Activated CD4-positive, alpha-beta T cell treated with anti-CD3 and anti-CD28 coated beads for 36 hours (primary cell): Measurements from ENCODE around the gene SPR. TPM values are rescaled to one million over a fixed set of nuclear protein-coding genes. Genes with fewer than 3 reads are reported as not detected.

Experiments used
- ATAC-seq: fragments of 200-7000 bp; cut with Tn5 transposase; one replicate; pipeline ENCODE4 v1.10.0; 2021; ENCODE audit warnings: mild to moderate bottlenecking, moderate library complexity
- CTCF ChIA-PET: fragments of 350-600 bp; sonication (Branson Sonifier 250); formaldehyde crosslinking; loops from one replicate; lab custom pipeline; 2021; ENCODE audit warnings: antibody characterized with exemption; lab: Charles Lee
- POLR2A ChIA-PET: fragments of 350-600 bp; sonication (Branson Sonifier 250); formaldehyde crosslinking; loops from one replicate; lab custom pipeline; 2021; ENCODE audit warnings: antibody characterized with exemption, inconsistent platforms; lab: Charles Lee
- DNase-seq: peaks from one replicate; pipeline ENCODE4 v3.0.0-alpha.2; 2020
- H3K27ac Mint-ChIP-seq: one replicate; pipeline ENCODE4 v1.8.0; 2021; ENCODE audit warnings: mixed read lengths
- H3K27me3 Mint-ChIP-seq: one replicate; pipeline ENCODE4 v1.8.0; 2021; ENCODE audit warnings: mixed read lengths
- H3K36me3 Mint-ChIP-seq: one replicate; pipeline ENCODE4 v1.8.0; 2021; ENCODE audit warnings: low read depth, mixed read lengths
- H3K4me1 Mint-ChIP-seq: one replicate; pipeline ENCODE4 v1.8.0; 2021; ENCODE audit warnings: mixed read lengths
- H3K4me3 Mint-ChIP-seq: one replicate; pipeline ENCODE4 v1.8.0; 2021; ENCODE audit warnings: mild to moderate bottlenecking, moderate library complexity, mixed read lengths
- H3K9me3 Mint-ChIP-seq: one replicate; pipeline ENCODE4 v1.8.0; 2021; ENCODE audit warnings: low read depth, mixed read lengths
- intact Hi-C, 2 experiments: fragments of 100-400 bp; cut with DNase I in 1 of 2; cut with micrococcal nuclease in 1 of 2; formaldehyde crosslinking; loops; one replicate each; pipeline versions ENCODE4 v1.14.2 to v1.15.1; 2022 to 2024; cut with DNase I, micrococcal nuclease
- total RNA-seq, 2 experiments: library from RNA; stranded (reverse); gene quantifications; one replicate each; pipeline ENCODE4 v1.2.3, GENCODE V29; 2021

Gene SPR
- total RNA-seq, 2 experiments from 2014 or later = 7.3 to 9.8 TPM

DNA sequence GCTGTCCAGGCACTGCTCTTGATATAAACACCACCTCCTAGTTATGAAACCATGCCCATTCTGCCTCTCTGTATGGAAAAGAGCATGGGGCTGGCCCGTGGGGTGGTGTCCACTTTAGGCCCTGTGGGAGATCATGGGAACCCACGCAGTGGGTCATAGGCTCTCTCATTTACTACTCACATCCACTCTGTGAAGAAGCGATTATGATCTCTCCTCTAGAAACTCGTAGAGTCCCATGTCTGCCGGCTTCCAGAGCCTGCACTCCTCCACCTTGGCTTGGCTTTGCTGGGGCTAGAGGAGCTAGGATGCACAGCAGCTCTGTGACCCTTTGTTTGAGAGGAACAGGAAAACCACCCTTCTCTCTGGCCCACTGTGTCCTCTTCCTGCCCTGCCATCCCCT is 46.0 kb downstream of the SPR start:
- no peak for DNase-seq
- no peak overlapping the region for H3K27ac Mint-ChIP-seq
- intact Hi-C loops = no loop called here
- H3K9me3 Mint-ChIP-seq = no peaks in the 10 kb centered on the region
- ChIA-PET POLR2A (no interaction called here), CTCF (interaction anchor here (1.0 kb wide), 3 partner anchors 41 to 153 kb away, joined by 3 to 4 read pairs (median 3); no protein-coding TSS in a partner anchor)
- peaks cover 6% of the 10 kb centered on the region for H3K27me3 Mint-ChIP-seq
- no peak for ATAC-seq
- no peaks in the 10 kb centered on the region for H3K36me3 Mint-ChIP-seq
- H3K4me1 Mint-ChIP-seq = no peaks in the 10 kb centered on the region
- no peak overlapping the region for H3K4me3 Mint-ChIP-seq

DNA sequence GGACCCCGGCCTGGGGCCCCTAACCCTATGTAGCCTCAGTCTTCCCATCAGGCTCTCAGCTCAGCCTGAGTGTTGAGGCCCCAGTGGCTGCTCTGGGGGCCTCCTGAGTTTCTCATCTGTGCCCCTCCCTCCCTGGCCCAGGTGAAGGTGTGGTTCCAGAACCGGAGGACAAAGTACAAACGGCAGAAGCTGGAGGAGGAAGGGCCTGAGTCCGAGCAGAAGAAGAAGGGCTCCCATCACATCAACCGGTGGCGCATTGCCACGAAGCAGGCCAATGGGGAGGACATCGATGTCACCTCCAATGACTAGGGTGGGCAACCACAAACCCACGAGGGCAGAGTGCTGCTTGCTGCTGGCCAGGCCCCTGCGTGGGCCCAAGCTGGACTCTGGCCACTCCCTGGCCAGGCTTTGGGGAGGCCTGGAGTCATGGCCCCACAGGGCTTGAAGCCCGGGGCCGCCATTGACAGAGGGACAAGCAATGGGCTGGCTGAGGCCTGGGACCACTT is 46.5 kb downstream of the SPR start:
- intact Hi-C loops = loop anchor here in 1 of 2 experiments (2.0 kb wide), 1 partner anchor 41 kb away; no protein-coding TSS in a partner anchor
- Mint-ChIP-seq H3K27ac (no peak overlapping the region), H3K27me3 (peaks cover 6% of the 10 kb centered on the region), H3K36me3 (no peaks in the 10 kb centered on the region), H3K4me3 (no peak overlapping the region), H3K9me3 (no peaks in the 10 kb centered on the region), H3K4me1 (no peaks in the 10 kb centered on the region)
- CTCF ChIA-PET = interaction anchor here (1.0 kb wide), 1 partner anchor 17 kb away, joined by 3 read pairs; the partner anchor contains the start of gene EMX1
- POLR2A ChIA-PET = no interaction called here
- ATAC-seq (no peak), DNase-seq (no peak)

DNA sequence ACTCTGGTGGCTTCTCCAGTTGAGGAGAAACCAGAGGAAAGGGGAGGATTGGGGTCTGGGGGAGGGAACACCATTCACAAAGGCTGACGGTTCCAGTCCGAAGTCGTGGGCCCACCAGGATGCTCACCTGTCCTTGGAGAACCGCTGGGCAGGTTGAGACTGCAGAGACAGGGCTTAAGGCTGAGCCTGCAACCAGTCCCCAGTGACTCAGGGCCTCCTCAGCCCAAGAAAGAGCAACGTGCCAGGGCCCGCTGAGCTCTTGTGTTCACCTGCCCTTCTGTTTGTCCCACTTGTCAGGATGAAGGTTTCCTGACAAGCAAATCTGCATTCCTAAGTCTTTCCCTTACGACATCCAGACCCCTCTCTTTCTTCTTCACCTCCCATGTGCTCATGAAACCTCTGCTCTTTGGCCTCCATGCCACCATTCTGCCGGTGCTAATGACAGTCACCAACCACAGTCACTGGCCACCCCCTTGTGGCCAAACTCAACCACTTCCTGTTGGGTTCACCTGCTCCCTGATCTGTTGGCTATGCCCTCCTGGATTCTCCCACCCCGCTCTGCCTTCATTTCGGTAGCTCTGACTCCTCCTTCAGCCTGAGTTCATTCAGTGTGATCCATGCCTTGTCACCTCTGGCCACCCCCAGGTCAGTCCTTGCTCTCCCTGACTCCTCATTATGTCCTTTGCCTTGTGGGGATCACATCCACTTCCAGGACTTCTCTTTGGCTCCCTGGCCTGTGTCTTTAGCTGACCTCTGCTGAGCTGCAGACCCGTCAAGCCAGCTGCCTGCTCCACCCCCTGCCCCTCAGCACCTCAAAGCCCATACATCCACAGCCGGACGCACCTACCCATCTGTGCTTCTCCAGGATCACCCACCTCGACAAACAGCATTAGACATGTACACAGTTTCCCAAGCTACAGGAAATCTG is 47.7 kb downstream of the SPR start:
- no peak for ATAC-seq
- H3K36me3 Mint-ChIP-seq = no peaks in the 10 kb centered on the region
- POLR2A ChIA-PET = no interaction called here
- CTCF ChIA-PET = interaction anchor here (0.6 to 1.2 kb wide), 4 partner anchors 8 to 41 kb away, joined by 3 to 4 read pairs (median 3); partner anchors contain the start of gene EMX1
- H3K4me3 Mint-ChIP-seq = no peak overlapping the region
- peaks cover 6% of the 10 kb centered on the region for H3K27me3 Mint-ChIP-seq
- intact Hi-C loops = loop anchor here (1.0 to 2.0 kb wide), 2 partner anchors 42 to 43 kb away; no protein-coding TSS in a partner anchor
- H3K9me3 Mint-ChIP-seq = no peaks in the 10 kb centered on the region
- no peaks in the 10 kb centered on the region for H3K4me1 Mint-ChIP-seq
- H3K27ac Mint-ChIP-seq = no peak overlapping the region
- peak; percentile 33 for DNase-seq

DNA sequence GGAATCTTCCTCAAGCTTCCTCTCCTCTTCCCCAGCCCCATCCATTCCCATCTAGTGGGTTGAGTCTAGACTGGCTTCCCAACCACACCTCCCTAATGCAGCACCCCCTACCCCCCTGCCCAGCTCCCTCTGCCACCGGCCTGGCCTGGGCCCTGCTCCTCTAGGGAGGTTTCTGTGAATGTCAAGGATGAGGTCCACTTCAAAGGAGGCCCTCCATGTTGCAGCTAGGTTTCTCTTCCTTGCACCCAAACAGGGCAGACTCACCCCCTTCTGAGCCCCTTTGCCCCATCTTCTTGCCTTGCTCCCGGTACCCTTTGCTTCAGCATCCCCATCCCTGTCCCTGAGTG is 48.4 kb downstream of the SPR start:
- intact Hi-C loops = loop anchor here (1.0 to 2.0 kb wide), 2 partner anchors 43 kb away; no protein-coding TSS in a partner anchor
- DNase-seq = no peak
- H3K36me3 Mint-ChIP-seq = no peaks in the 10 kb centered on the region
- no peaks in the 10 kb centered on the region for H3K4me1 Mint-ChIP-seq
- peaks cover 6% of the 10 kb centered on the region for H3K27me3 Mint-ChIP-seq
- POLR2A ChIA-PET = no interaction called here
- no peaks in the 10 kb centered on the region for H3K9me3 Mint-ChIP-seq
- ATAC-seq = no peak
- H3K4me3 Mint-ChIP-seq = no peak overlapping the region
- no peak overlapping the region for H3K27ac Mint-ChIP-seq
- CTCF ChIA-PET = interaction anchor here (0.6 to 1.2 kb wide), 2 partner anchors 9 to 39 kb away, joined by 3 to 4 read pairs; no protein-coding TSS in a partner anchor

DNA sequence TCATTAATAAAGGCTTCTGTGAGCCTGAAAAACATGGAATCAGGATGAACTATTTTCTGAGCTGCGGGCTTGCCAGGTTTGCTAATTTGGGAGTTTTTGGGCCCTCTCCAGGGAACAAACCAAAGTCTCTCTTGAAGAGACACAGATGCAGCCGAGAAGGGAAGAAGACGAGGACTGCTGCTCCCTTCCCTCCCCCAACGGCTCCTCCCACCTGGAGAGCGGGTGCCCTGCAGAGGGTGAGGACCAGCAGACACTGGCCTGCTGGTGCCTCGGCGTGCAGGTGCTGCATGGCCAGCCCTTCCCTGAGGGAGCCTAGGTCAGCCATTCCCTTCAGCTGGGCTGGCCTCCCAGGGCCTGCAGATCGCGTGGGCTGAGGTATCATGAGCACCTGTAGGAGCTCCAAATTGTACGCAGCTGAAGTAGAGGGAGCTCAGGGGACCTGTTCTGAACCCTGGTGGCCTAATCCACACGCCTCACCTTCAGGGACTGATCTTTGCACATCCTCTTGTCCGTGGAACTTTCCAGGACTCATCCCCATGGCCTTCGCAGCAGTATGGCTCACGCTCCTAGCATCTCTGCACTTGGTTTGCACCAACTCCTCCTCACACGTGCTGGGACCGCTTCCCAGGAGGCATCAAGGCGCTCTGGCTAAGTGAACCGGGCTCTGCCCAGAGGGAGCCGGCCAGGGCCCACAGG is 49.6 kb downstream of the SPR start:
- ChIA-PET CTCF (no interaction called here), POLR2A (interaction anchor here (0.6 kb wide), 1 partner anchor 93 kb away, joined by 3 read pairs; no protein-coding TSS in a partner anchor)
- H3K27ac Mint-ChIP-seq = no peak overlapping the region
- no peak for ATAC-seq
- peaks cover 4% of the 10 kb centered on the region for H3K27me3 Mint-ChIP-seq
- no peak for DNase-seq
- intact Hi-C loops = no loop called here
- no peaks in the 10 kb centered on the region for H3K9me3 Mint-ChIP-seq
- H3K36me3 Mint-ChIP-seq = no peaks in the 10 kb centered on the region
- no peak overlapping the region for H3K4me3 Mint-ChIP-seq
- no peaks in the 10 kb centered on the region for H3K4me1 Mint-ChIP-seq

DNA sequence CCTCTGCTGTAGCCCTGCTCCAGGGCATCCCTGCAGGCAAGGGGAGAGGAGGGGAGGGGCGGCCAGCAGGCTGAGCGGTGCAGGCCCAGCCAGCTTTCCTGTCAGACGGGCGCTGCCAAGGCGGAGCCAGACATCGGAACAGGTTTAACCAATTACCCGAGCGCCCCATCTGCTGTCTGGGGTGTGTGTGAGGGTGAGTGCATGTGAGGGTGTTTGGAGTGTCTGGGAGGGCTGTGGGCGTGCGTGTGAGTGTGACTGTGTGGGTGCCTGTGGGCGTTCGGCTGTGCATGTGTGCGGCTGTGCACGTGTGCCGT is 50.1 kb downstream of the SPR start:
- Mint-ChIP-seq H3K27me3 (peaks cover 4% of the 10 kb centered on the region), H3K4me1 (no peaks in the 10 kb centered on the region), H3K27ac (no peak overlapping the region), H3K36me3 (no peaks in the 10 kb centered on the region), H3K9me3 (no peaks in the 10 kb centered on the region), H3K4me3 (no peak overlapping the region)
- ATAC-seq (no peak), DNase-seq (no peak)
- intact Hi-C loops = no loop called here
- ChIA-PET POLR2A (interaction anchor here (0.6 kb wide), 1 partner anchor 93 kb away, joined by 3 read pairs; no protein-coding TSS in a partner anchor), CTCF (no interaction called here)

DNA sequence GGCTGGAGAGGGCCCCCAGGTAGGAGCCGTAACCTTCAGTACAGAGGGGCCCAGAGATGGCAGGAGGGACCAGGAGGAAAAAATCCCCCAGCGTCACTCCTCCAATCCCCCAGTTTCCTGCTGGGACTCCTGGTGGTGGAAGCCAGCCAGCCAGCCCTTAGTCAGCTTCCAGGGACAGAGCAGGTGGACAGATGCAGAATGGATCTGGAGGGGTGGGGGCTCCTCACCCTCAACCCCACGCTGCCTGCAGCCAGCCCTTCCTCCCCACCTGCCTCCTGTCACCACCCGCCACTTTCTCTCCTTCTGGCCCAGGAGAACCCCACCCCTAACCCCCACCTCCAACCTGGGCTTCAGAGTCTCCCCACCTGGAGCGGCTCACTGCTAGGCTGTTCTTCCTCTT is 51.2 kb downstream of the SPR start:
- H3K4me1 Mint-ChIP-seq = no peaks in the 10 kb centered on the region
- intact Hi-C loops = no loop called here
- ChIA-PET POLR2A (no interaction called here), CTCF (no interaction called here)
- ATAC-seq (no peak), DNase-seq (no peak)
- no peaks in the 10 kb centered on the region for H3K36me3 Mint-ChIP-seq
- H3K27me3 Mint-ChIP-seq = peaks cover 4% of the 10 kb centered on the region
- no peak overlapping the region for H3K27ac Mint-ChIP-seq
- H3K9me3 Mint-ChIP-seq = no peaks in the 10 kb centered on the region
- no peak overlapping the region for H3K4me3 Mint-ChIP-seq

DNA sequence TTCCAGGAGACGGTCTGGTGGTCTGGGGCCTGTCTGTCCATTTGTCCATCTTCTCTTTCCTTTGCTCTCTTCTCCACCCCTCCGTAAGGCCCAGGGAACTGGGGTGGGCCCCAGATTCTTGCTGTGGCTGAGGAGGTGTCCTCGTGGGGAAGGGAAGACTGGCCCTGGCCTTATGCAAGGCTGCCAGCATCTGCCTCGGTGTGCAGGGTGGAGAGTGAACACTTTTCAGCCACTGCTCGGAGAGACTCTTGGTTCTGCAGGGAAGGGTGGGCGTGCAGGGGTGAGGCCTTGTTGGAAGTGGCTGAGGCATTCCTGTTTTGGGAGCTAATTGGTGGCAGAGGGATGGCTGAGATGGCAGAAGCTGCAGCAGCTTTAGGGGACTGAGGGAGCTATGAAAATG is 53.2 kb downstream of the SPR start:
- intact Hi-C loops = no loop called here
- no peak overlapping the region for H3K4me3 Mint-ChIP-seq
- no peaks in the 10 kb centered on the region for H3K9me3 Mint-ChIP-seq
- H3K27me3 Mint-ChIP-seq = no peaks in the 10 kb centered on the region
- H3K4me1 Mint-ChIP-seq = no peaks in the 10 kb centered on the region
- ATAC-seq = no peak
- ChIA-PET POLR2A (no interaction called here), CTCF (interaction anchor here (1.0 to 1.4 kb wide), 2 partner anchors 52 to 272 kb away, joined by 3 to 5 read pairs; no protein-coding TSS in a partner anchor)
- H3K36me3 Mint-ChIP-seq = no peaks in the 10 kb centered on the region
- DNase-seq = no peak
- no peak overlapping the region for H3K27ac Mint-ChIP-seq

DNA sequence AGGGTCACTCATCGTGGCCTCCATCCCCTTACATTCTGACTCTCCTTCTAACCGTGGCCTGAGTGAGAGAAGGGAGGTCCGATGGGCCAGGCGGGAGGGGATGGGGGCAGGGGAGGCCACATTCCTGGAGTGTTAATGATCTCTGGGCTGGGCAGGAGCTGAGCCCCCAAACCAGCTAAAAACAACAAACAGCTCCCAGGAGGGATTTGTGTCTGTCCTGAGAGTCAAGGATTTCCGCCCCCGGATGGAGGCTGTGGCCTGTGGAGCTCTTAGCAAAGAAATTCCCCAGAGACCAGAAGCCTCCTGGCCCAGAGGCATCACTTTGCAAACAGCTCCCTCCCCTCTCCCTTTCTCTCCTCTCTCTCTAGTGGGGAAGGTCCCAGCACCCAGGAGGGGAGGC is 53.6 kb downstream of the SPR start:
- intact Hi-C loops = no loop called here
- ChIA-PET POLR2A (no interaction called here), CTCF (interaction anchor here (1.0 to 1.4 kb wide), 2 partner anchors 53 to 272 kb away, joined by 3 to 5 read pairs; no protein-coding TSS in a partner anchor)

More for the DNA sequence above, 53.6 kb downstream of the SPR start:
- ATAC-seq (no peak), DNase-seq (no peak)
- Mint-ChIP-seq H3K27ac (no peak overlapping the region), H3K36me3 (no peaks in the 10 kb centered on the region), H3K4me3 (no peak overlapping the region), H3K27me3 (no peaks in the 10 kb centered on the region), H3K9me3 (no peaks in the 10 kb centered on the region), H3K4me1 (no peaks in the 10 kb centered on the region)
